CD4-positive, CD25-positive, alpha-beta regulatory T cell (primary cell): Measurements from ENCODE around the gene DPP3. TPM values are rescaled to one million over a fixed set of nuclear protein-coding genes. Genes with fewer than 3 reads are reported as not detected.

ENCODE experiments used
- ATAC-seq, 2 donors: fragments of 150-1000 bp; cut with Tn5 transposase; one replicate each; pipeline ENCODE4 v1.10.0; 2021; ENCODE audit warnings: low read depth in 2 of 2, moderate number of reproducible peaks in 2 of 2, moderate library complexity in 1 of 2
- DNase-seq, 3 donors: peaks; one replicate each; pipeline versions ENCODE4 v3.0.0 to v3.0.0-alpha.2; 2012 to 2022; ENCODE audit warnings: mixed read lengths in 1 of 3
- H3K27ac ChIP-seq: one replicate; pipeline ENCODE4 v1.7.0; 2013; ENCODE audit warnings: mild to moderate bottlenecking, low read length; ENCODE audit not compliant: insufficient read depth, poor library complexity, severe bottlenecking
- H3K27me3 ChIP-seq: one replicate; pipeline ENCODE4 v1.7.0; 2013; ENCODE audit warnings: low read length; ENCODE audit not compliant: control insufficient read depth, insufficient read depth
- H3K36me3 ChIP-seq: one replicate; pipeline ENCODE4 v1.7.0; 2013; ENCODE audit warnings: mild to moderate bottlenecking, low read length, moderate library complexity; ENCODE audit not compliant: control insufficient read depth, insufficient read depth
- H3K4me1 ChIP-seq: 2 replicates; pipeline ENCODE4 v1.7.0; 2013; ENCODE audit warnings: mild to moderate bottlenecking, low read length; ENCODE audit not compliant: insufficient read depth, control insufficient read depth, poor library complexity, severe bottlenecking
- H3K4me3 ChIP-seq: one replicate; pipeline ENCODE4 v1.7.0; 2013; ENCODE audit warnings: low read depth, mild to moderate bottlenecking, low read length, moderate library complexity
- H3K9me3 ChIP-seq, 2 experiments: 1 replicate in 1 of 2; 2 replicates in 1 of 2; pipeline ENCODE4 v1.7.0; 2013; ENCODE audit warnings: low read length in 2 of 2, mild to moderate bottlenecking in 1 of 2, moderate library complexity in 1 of 2; ENCODE audit not compliant: control insufficient read depth in 2 of 2
- H3K27ac Mint-ChIP-seq, 3 donors: one replicate each; pipeline ENCODE4 v1.8.0; 2020 to 2022; ENCODE audit warnings: mild to moderate bottlenecking in 3 of 3, mixed read lengths in 3 of 3, moderate library complexity in 2 of 3
- H3K27me3 Mint-ChIP-seq: one replicate; pipeline ENCODE4 v1.8.0; 2022; ENCODE audit warnings: mild to moderate bottlenecking, mixed read lengths
- H3K36me3 Mint-ChIP-seq: one replicate; pipeline ENCODE4 v1.8.0; 2020; ENCODE audit warnings: mixed read lengths
- H3K4me1 Mint-ChIP-seq, 4 donors: one replicate each; pipeline ENCODE4 v1.8.0; 2020 to 2022; ENCODE audit warnings: mixed read lengths in 4 of 4, mild to moderate bottlenecking in 1 of 4
- H3K4me3 Mint-ChIP-seq, 4 donors: one replicate each; pipeline ENCODE4 v1.8.0; 2020 to 2022; ENCODE audit warnings: mild to moderate bottlenecking in 4 of 4, mixed read lengths in 4 of 4, moderate library complexity in 3 of 4
- H3K9me3 Mint-ChIP-seq, 7 donors: one replicate each; pipeline ENCODE4 v1.8.0; 2020 to 2022; ENCODE audit warnings: mixed read lengths in 7 of 7, mild to moderate bottlenecking in 3 of 7, moderate library complexity in 2 of 7
- polyA plus RNA-seq, 4 donors: library from polyadenylated mRNA; unstranded; fragments of 300-500 nt; fragmentation: Illumina TruSeq; gene quantifications; one replicate each; pipeline ENCODE4 v1.2.3, GENCODE V29; 2021
- total RNA-seq: library from RNA; stranded (reverse); gene quantifications from one replicate; pipeline ENCODE4 v1.2.3, GENCODE V29; 2022

Gene DPP3
- total and polyA plus RNA-seq, 5 donors from 2014 or later = 27.1 to 38.7 (median 29.5) TPM

- Mint-ChIP-seq H3K4me1 (peaks cover 5 to 19% (median 11%) of the 10 kb centered on the region in 4 donors), H3K27me3 (no peaks in the 10 kb centered on the region), H3K27ac (no peak overlapping the region), H3K4me3 (peak overlapping the region in 1 of 4 donors; percentile 87), H3K9me3 (no peaks in the 10 kb centered on the region), H3K36me3 (peaks cover 14% of the 10 kb centered on the region)
- ATAC-seq (no peak), DNase-seq (peak in 1 of 3 donors; percentile 74)
- Histone ChIP-seq H3K4me1 (peaks cover 10% of the 10 kb centered on the region), H3K27me3 (no peaks in the 10 kb centered on the region), H3K36me3 (peaks cover 10% of the 10 kb centered on the region), H3K27ac (no peak overlapping the region), H3K9me3 (no peaks in the 10 kb centered on the region), H3K4me3 (no peak overlapping the region)
These were observed 28.9 kb downstream of the DPP3 start for GRCh38 chr11:66509131-66509561.

GRCh38 chr11:66510271-66510989 is 30.2 kb downstream of the DPP3 start, which contains the start of gene BBS1:
Gene BBS1, plus strand, starts transcription at chr11:66510635. Its CDS starts 25 bp downstream, at chr11:66510660.
- no peaks in the 10 kb centered on the region for H3K9me3 ChIP-seq
- H3K4me1 Mint-ChIP-seq = peaks cover 5 to 19% (median 11%) of the 10 kb centered on the region in 4 donors

GRCh38 chr11:66510990-66511339 is 30.7 kb downstream of the DPP3 start:
- peaks cover 5 to 19% (median 11%) of the 10 kb centered on the region in 4 donors for H3K4me1 Mint-ChIP-seq
- no peaks in the 10 kb centered on the region for H3K27me3 ChIP-seq
- H3K4me1 ChIP-seq = peaks cover 10% of the 10 kb centered on the region
- no peaks in the 10 kb centered on the region for H3K27me3 Mint-ChIP-seq
- peaks cover 5% of the 10 kb centered on the region for H3K36me3 ChIP-seq
- peak overlapping the region in 2 of 3 donors; percentile 80 to 82 for H3K27ac Mint-ChIP-seq
- ATAC-seq (no peak), DNase-seq (no peak)
- no peaks in the 10 kb centered on the region for H3K9me3 ChIP-seq
- H3K4me3 Mint-ChIP-seq = peak overlapping the region; percentile 87 to 94 (median 88)
- peak overlapping the region; percentile 28 for H3K27ac ChIP-seq
- peaks cover 9% of the 10 kb centered on the region for H3K36me3 Mint-ChIP-seq
- H3K9me3 Mint-ChIP-seq = peaks cover 0 to 2% (median 0%) of the 10 kb centered on the region in 7 donors
- peak overlapping the region; percentile 95 for H3K4me3 ChIP-seq

More at GRCh38 chr11:66510271-66510989, 30.2 kb downstream of the DPP3 start, which contains the start of gene BBS1:
- Histone ChIP-seq H3K4me3 (peak within 1 kb of the TSS; percentile 95), H3K27ac (peak within 1 kb of the TSS; percentile 28), H3K4me1 (peaks cover 10% of the 10 kb centered on the region), H3K36me3 (peaks cover 5% of the 10 kb centered on the region), H3K27me3 (no peaks in the 10 kb centered on the region)
- Mint-ChIP-seq H3K27ac (peak within 1 kb of the TSS; percentile 14 to 82 (median 80)), H3K27me3 (no peaks in the 10 kb centered on the region), H3K4me3 (peak within 1 kb of the TSS; percentile 87 to 94 (median 88)), H3K36me3 (peaks cover 10% of the 10 kb centered on the region), H3K9me3 (peaks cover 0 to 2% (median 0%) of the 10 kb centered on the region in 7 donors)
- peak; percentile 92 to 96 for ATAC-seq
- DNase-seq = peak; percentile 70 to 80 (median 79)

GRCh38 chr11:66523611-66524010 is 43.4 kb downstream of the DPP3 start:
- H3K27me3 ChIP-seq = no peaks in the 10 kb centered on the region
- peaks cover 32% of the 10 kb centered on the region for H3K36me3 ChIP-seq
- H3K4me3 ChIP-seq = no peak overlapping the region
- ATAC-seq = no peak
- H3K4me1 Mint-ChIP-seq = peaks cover 0 to 6% (median 1%) of the 10 kb centered on the region in 4 donors
- no peaks in the 10 kb centered on the region for H3K9me3 Mint-ChIP-seq
- no peak overlapping the region for H3K27ac Mint-ChIP-seq
- H3K9me3 ChIP-seq = no peaks in the 10 kb centered on the region
- no peak overlapping the region for H3K27ac ChIP-seq
- DNase-seq = no peak
- no peak overlapping the region for H3K4me3 Mint-ChIP-seq
- peaks cover 35% of the 10 kb centered on the region for H3K36me3 Mint-ChIP-seq
- H3K4me1 ChIP-seq = no peaks in the 10 kb centered on the region
- H3K27me3 Mint-ChIP-seq = no peaks in the 10 kb centered on the region

GRCh38 chr11:66524304-66525040 is 44.2 kb downstream of the DPP3 start:
- ATAC-seq = no peak
- H3K4me3 ChIP-seq = no peak overlapping the region
- DNase-seq = no peak
- no peaks in the 10 kb centered on the region for H3K4me1 ChIP-seq
- H3K27me3 Mint-ChIP-seq = no peaks in the 10 kb centered on the region
- peak overlapping the region in 1 of 3 donors; percentile 69 for H3K27ac Mint-ChIP-seq
- no peaks in the 10 kb centered on the region for H3K9me3 ChIP-seq
- H3K9me3 Mint-ChIP-seq = no peaks in the 10 kb centered on the region
- H3K36me3 ChIP-seq = peaks cover 32% of the 10 kb centered on the region
- H3K4me1 Mint-ChIP-seq = peaks cover 0 to 6% (median 1%) of the 10 kb centered on the region in 4 donors
- no peak overlapping the region for H3K27ac ChIP-seq
- H3K4me3 Mint-ChIP-seq = no peak overlapping the region
- H3K27me3 ChIP-seq = no peaks in the 10 kb centered on the region
- H3K36me3 Mint-ChIP-seq = peaks cover 38% of the 10 kb centered on the region

GRCh38 chr11:66529069-66529468 is 48.8 kb downstream of the DPP3 start:
- no peak overlapping the region for H3K4me3 Mint-ChIP-seq
- H3K27me3 Mint-ChIP-seq = no peaks in the 10 kb centered on the region
- Histone ChIP-seq H3K4me1 (no peaks in the 10 kb centered on the region), H3K36me3 (peaks cover 6% of the 10 kb centered on the region), H3K27ac (no peak overlapping the region), H3K4me3 (no peak overlapping the region), H3K27me3 (no peaks in the 10 kb centered on the region), H3K9me3 (no peaks in the 10 kb centered on the region)
- ATAC-seq = no peak
- DNase-seq = no peak
- peaks cover 24% of the 10 kb centered on the region for H3K36me3 Mint-ChIP-seq
- no peaks in the 10 kb centered on the region for H3K9me3 Mint-ChIP-seq
- H3K27ac Mint-ChIP-seq = peak overlapping the region in 1 of 3 donors; percentile 5
- peaks cover 0 to 10% (median 4%) of the 10 kb centered on the region in 4 donors for H3K4me1 Mint-ChIP-seq

GRCh38 chr11:66529655-66530054 is 49.4 kb downstream of the DPP3 start:
- Histone ChIP-seq H3K27ac (no peak overlapping the region), H3K4me3 (no peak overlapping the region), H3K27me3 (no peaks in the 10 kb centered on the region), H3K4me1 (no peaks in the 10 kb centered on the region), H3K9me3 (no peaks in the 10 kb centered on the region), H3K36me3 (peaks cover 6% of the 10 kb centered on the region)
- Mint-ChIP-seq H3K4me1 (peaks cover 0 to 10% (median 4%) of the 10 kb centered on the region in 4 donors), H3K27ac (no peak overlapping the region), H3K27me3 (no peaks in the 10 kb centered on the region), H3K9me3 (no peaks in the 10 kb centered on the region), H3K36me3 (peaks cover 19% of the 10 kb centered on the region), H3K4me3 (no peak overlapping the region)
- no peak for ATAC-seq
- no peak for DNase-seq
